Measurements from ENCODE around the gene TEK.

DNA sequence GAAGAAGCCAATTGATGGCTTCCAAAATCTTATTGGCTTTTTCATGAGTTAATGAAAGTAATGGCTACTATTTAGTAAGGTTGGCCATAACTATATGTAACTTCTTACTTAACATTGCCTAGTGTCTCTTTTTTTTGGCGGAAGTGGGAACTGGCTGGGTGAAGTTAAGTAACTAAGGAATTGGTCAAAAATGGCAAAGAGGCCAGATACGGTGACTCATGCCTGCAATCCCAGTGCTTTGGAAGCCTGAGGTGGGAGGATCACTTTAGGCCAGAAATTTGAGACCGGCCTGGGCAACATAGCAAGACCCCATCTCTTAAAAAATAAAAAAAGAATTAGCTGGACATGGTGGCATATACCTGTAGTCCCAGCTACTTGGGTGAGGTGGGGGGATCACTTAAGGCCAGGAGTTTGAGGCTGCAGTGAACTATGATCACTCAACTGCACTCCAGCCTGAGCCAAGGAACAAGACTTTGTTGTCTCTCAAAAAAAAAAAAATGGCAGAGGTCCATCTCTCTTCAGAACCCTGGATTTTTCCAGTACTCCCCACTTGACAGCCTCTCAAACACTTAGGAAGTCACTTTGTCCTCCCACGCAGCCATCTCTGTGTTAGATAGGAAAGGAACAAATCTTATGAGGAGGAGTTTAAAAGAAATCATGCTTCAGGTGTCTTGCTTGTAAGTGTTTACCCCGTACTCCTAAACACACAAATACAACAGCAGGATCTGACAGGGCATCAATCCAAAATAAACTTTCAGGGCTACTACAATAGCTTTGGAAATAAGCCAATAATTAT, 75.7 kb downstream of the TEK start:
- TF ChIP-seq, protein P1, sequence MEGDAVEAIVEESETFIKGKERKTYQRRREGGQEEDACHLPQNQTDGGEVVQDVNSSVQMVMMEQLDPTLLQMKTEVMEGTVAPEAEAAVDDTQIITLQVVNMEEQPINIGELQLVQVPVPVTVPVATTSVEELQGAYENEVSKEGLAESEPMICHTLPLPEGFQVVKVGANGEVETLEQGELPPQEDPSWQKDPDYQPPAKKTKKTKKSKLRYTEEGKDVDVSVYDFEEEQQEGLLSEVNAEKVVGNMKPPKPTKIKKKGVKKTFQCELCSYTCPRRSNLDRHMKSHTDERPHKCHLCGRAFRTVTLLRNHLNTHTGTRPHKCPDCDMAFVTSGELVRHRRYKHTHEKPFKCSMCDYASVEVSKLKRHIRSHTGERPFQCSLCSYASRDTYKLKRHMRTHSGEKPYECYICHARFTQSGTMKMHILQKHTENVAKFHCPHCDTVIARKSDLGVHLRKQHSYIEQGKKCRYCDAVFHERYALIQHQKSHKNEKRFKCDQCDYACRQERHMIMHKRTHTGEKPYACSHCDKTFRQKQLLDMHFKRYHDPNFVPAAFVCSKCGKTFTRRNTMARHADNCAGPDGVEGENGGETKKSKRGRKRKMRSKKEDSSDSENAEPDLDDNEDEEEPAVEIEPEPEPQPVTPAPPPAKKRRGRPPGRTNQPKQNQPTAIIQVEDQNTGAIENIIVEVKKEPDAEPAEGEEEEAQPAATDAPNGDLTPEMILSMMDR (IDR thresholded peaks at IDR 0.05; ENCODE audit: poor library complexity) = no peak
- no peak for TF ChIP-seq EZH2 (IDR thresholded peaks at IDR 0.05; ENCODE audit: borderline replicate concordance)
